Renal pelvis (tissue), 4 donors: ENCODE results near the gene POP5. TPM values are rescaled to one million over a fixed set of nuclear protein-coding genes. Genes with fewer than 3 reads are reported as not detected.
A peak's percentile ranks its signal among the peaks of the same experiment; 100 is the strongest.
"Not testable (repeated sequence)": the region's sequence is repeated elsewhere in the genome, so short reads cannot be mapped to it uniquely, and the experiment has no call there.

ENCODE experiments used
- DNase-seq: peaks from one replicate; pipeline ENCODE4 v3.0.0-alpha.2; 2013
- polyA plus RNA-seq, 3 donors: library from polyadenylated mRNA; unstranded; fragments of 120-200 nt; gene quantifications; one replicate each; pipeline ENCODE4 v1.2.1, GENCODE V29; 2013; ENCODE audit not compliant: insufficient read length in 3 of 3

POP5 gene
- polyA plus RNA-seq, 3 donors = 45.9 to 65.4 (median 54.5) TPM

GRCh38 chr12:120546050-120546386 is 35.2 kb downstream of the POP5 start:
- DNase-seq = no peak

- no peak for DNase-seq
Observed at GRCh38 chr12:120544691-120545090, 36.5 kb downstream of the POP5 start.

GRCh38 chr12:120542166-120542565 is 39.0 kb downstream of the POP5 start:
- DNase-seq = no peak

- DNase-seq = no peak
Observed at GRCh38 chr12:120540445-120540844, 40.8 kb downstream of the POP5 start.

GRCh38 chr12:120539303-120539702 is 41.9 kb downstream of the POP5 start:
- DNase-seq = no peak

- no peak for DNase-seq
Observed at GRCh38 chr12:120538281-120539156, 42.7 kb downstream of the POP5 start.

- no peak for DNase-seq
Observed at GRCh38 chr12:120537856-120538220, 43.4 kb downstream of the POP5 start.

GRCh38 chr12:120536064-120536791 is 45.0 kb downstream of the POP5 start:
- DNase-seq = no peak

- peak; percentile 48 for DNase-seq
Observed at GRCh38 chr12:120534703-120535655, 46.2 kb downstream of the POP5 start.

- peak; percentile 94 for DNase-seq
Observed at GRCh38 chr12:120534203-120534702, 46.9 kb downstream of the POP5 start, which contains the start of gene RNF10. TSS of gene RNF10 (plus strand) at chr12:120534356. CDS start at chr12:120534812, 456 bp downstream.

- no peak for DNase-seq
Observed at GRCh38 chr12:120532701-120533238, 48.4 kb downstream of the POP5 start.

- DNase-seq = not testable (repeated sequence)
Observed at GRCh38 chr12:120530418-120530761, 50.8 kb downstream of the POP5 start.

GRCh38 chr12:120529641-120530417 is 51.4 kb downstream of the POP5 start:
- peak; percentile 62 for DNase-seq

- peak; percentile 95 for DNase-seq
Observed at GRCh38 chr12:120528861-120529525, 52.2 kb downstream of the POP5 start, which contains the start of gene COQ5. TSS of gene COQ5 (minus strand) at chr12:120529158. CDS start at chr12:120529141, 17 bp downstream.

Other genes starting within 250 kb of the POP5 start
- gene MSI1, start 212.2 kb downstream of the POP5 start, polyA plus RNA-seq = 10 to 100 TPM; 21.9 to 25.0 (median 24.0) TPM
- 100 to 1,000 TPM; 307 to 370 (median 333) TPM for gene COX6A1, start 143.3 kb downstream of the POP5 start, polyA plus RNA-seq
- gene TRIAP1, start 135.0 kb downstream of the POP5 start, polyA plus RNA-seq = 10 to 100 TPM; 37.1 to 43.4 (median 41.3) TPM
- 10 to 100 TPM; 29.8 to 43.3 (median 41.9) TPM for gene GATC, start 135.0 kb downstream of the POP5 start, polyA plus RNA-seq
- gene SRSF9, start 111.7 kb downstream of the POP5 start, polyA plus RNA-seq = 100 to 1,000 TPM; 243 to 256 (median 244) TPM
- gene DYNLL1, start 85.3 kb downstream of the POP5 start, polyA plus RNA-seq = 100 to 1,000 TPM; 451 to 563 (median 460) TPM
- gene COQ5, start 52.2 kb downstream of the POP5 start, polyA plus RNA-seq = 10 to 100 TPM; 56.3 to 65.6 (median 61.7) TPM
- gene RNF10, start 47.0 kb downstream of the POP5 start, polyA plus RNA-seq = 100 to 1,000 TPM; 188 to 227 (median 198) TPM
- gene CABP1, start 59.2 kb upstream of the POP5 start, polyA plus RNA-seq = 1 to 10 TPM; 4.7 to 6.6 (median 5.4) TPM
- 100 to 1,000 TPM; 142 to 207 (median 176) TPM for gene MLEC, start 105.7 kb upstream of the POP5 start, polyA plus RNA-seq
- 10 to 100 TPM; 76.5 to 85.0 (median 77.1) TPM for gene UNC119B, start 129.1 kb upstream of the POP5 start, polyA plus RNA-seq
- 10 to 100 TPM; 24.7 to 26.9 (median 25.5) TPM for gene ACADS, start 144.4 kb upstream of the POP5 start, polyA plus RNA-seq